DOHH2 (cell line): Measurements from ENCODE around the gene CEP131.

Source experiments
- EZH2phosphoT487 ChIP-seq: fragments of 200-600 bp; sonication (generic); IDR thresholded peaks from 2 replicates; pipeline ENCODE4 v1.6.1; 2017; ENCODE audit warnings: borderline replicate concordance, mild to moderate bottlenecking, antibody characterized with exemption, low read length, moderate library complexity, mixed read lengths
- TF ChIP-seq, protein P1 (sequence below): fragments of 200-600 bp; sonication (generic); IDR thresholded peaks from one replicate; pipeline ENCODE4 v1.5.1; 2014; ENCODE audit warnings: antibody characterized with exemption, mild to moderate bottlenecking, low read depth, low read length; ENCODE audit not compliant: poor library complexity, severe bottlenecking

GRCh38 chr17:81260171-81260570, 37.4 kb upstream of the CEP131 start:
- TF ChIP-seq, protein P1, sequence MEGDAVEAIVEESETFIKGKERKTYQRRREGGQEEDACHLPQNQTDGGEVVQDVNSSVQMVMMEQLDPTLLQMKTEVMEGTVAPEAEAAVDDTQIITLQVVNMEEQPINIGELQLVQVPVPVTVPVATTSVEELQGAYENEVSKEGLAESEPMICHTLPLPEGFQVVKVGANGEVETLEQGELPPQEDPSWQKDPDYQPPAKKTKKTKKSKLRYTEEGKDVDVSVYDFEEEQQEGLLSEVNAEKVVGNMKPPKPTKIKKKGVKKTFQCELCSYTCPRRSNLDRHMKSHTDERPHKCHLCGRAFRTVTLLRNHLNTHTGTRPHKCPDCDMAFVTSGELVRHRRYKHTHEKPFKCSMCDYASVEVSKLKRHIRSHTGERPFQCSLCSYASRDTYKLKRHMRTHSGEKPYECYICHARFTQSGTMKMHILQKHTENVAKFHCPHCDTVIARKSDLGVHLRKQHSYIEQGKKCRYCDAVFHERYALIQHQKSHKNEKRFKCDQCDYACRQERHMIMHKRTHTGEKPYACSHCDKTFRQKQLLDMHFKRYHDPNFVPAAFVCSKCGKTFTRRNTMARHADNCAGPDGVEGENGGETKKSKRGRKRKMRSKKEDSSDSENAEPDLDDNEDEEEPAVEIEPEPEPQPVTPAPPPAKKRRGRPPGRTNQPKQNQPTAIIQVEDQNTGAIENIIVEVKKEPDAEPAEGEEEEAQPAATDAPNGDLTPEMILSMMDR = no peak
- no peak for TF ChIP-seq EZH2phosphoT487
